M059J (cell line): ENCODE data around the gene FPR1. TPM values are rescaled to one million over a fixed set of nuclear protein-coding genes. Genes with fewer than 3 reads are reported as not detected.
A peak's percentile ranks its signal among the peaks of the same experiment; 100 is the strongest.

ENCODE experiments used
- DNase-seq: peaks from one replicate; pipeline ENCODE4 v3.0.0-alpha.2; 2012; ENCODE audit warnings: low read depth
- total RNA-seq: library from RNA; depleted of rRNA; stranded (reverse); fragments of >200 nt; shearing (Covaris generic); gene quantifications from 2 replicates; pipeline ENCODE4 v1.2.3, GENCODE V29; 2014; rRNA removed

Gene FPR1
- total RNA-seq, 1 experiment from 2014 or later = 3.8 TPM

GRCh38 chr19:51706296-51706695 lies 45.4 kb downstream of the FPR1 start:
- no peak for DNase-seq

- DNase-seq = no peak
Observed at GRCh38 chr19:51704626-51705025, 47.1 kb downstream of the FPR1 start.

GRCh38 chr19:51703575-51704515 lies 47.8 kb downstream of the FPR1 start:
- no peak for DNase-seq

GRCh38 chr19:51702825-51703574 lies 48.7 kb downstream of the FPR1 start:
- no peak for DNase-seq

- no peak for DNase-seq
Observed at GRCh38 chr19:51702103-51702824, 49.4 kb downstream of the FPR1 start.

- DNase-seq = no peak
Observed at GRCh38 chr19:51701468-51702100, 50.1 kb downstream of the FPR1 start.

- DNase-seq = no peak
Observed at GRCh38 chr19:51699170-51699569, 52.5 kb downstream of the FPR1 start.

- DNase-seq = peak; percentile 51
Observed at GRCh38 chr19:51698296-51698695, 53.4 kb downstream of the FPR1 start.

GRCh38 chr19:51697169-51697776 lies 54.4 kb downstream of the FPR1 start:
- no peak for DNase-seq

- DNase-seq = no peak
Observed at GRCh38 chr19:51696606-51697005, 55.1 kb downstream of the FPR1 start.

Other genes starting within 250 kb of the FPR1 start
- not detected in 2 replicates for gene SIGLEC6, start 220.2 kb downstream of the FPR1 start, total RNA-seq
- 4.5 and 7.1 TPM in 2 replicates for gene ZNF175, start 180.6 kb downstream of the FPR1 start, total RNA-seq
- gene SIGLEC5, start 121.5 kb downstream of the FPR1 start, total RNA-seq = not detected in 2 replicates
- not detected in 2 replicates for gene SIGLEC14, start 105.1 kb downstream of the FPR1 start, total RNA-seq
- gene SPACA6, start 58.5 kb downstream of the FPR1 start, total RNA-seq = 4.1 and 13.7 TPM in 2 replicates
- gene HAS1, start 27.9 kb downstream of the FPR1 start, total RNA-seq = not detected in 2 replicates
- not detected in 2 replicates for gene FPR2, start 9.3 kb upstream of the FPR1 start, total RNA-seq
- 0.10 and 0.22 TPM in 2 replicates for gene FPR3, start 43.3 kb upstream of the FPR1 start, total RNA-seq
- gene ZNF577, start 136.1 kb upstream of the FPR1 start, total RNA-seq = 0.69 and 1.5 TPM in 2 replicates
- gene ZNF649, start 153.1 kb upstream of the FPR1 start, total RNA-seq = 5.0 and 5.2 TPM in 2 replicates
- 4.3 and 8.1 TPM in 2 replicates for gene ZNF613, start 175.6 kb upstream of the FPR1 start, total RNA-seq
- gene ZNF350, start 235.0 kb upstream of the FPR1 start, total RNA-seq = 4.0 and 9.3 TPM in 2 replicates